ENCODE measurements around the gene HNRNPAB.

HNRNPAB gene

GRCh38 chr5:178244576-178244975 lies 40.2 kb downstream of the HNRNPAB start:
- TF ChIP-seq CTCF (IDR thresholded peaks at IDR 0.05; ENCODE audit: insufficient read depth, low read depth, low read length, missing control alignments) = no peak
- DNase-seq (ENCODE audit: low read depth) = peak; percentile 58
- no peak overlapping the region for H3K4me3 ChIP-seq (ENCODE audit: low read length)

- no peak overlapping the region for H3K4me3 ChIP-seq (ENCODE audit: low read length)
- DNase-seq (ENCODE audit: low read depth) = no peak
- TF ChIP-seq CTCF (IDR thresholded peaks at IDR 0.05; ENCODE audit: insufficient read depth, low read depth, low read length, missing control alignments) = no peak
Measured at GRCh38 chr5:178245389-178245788, 41.1 kb downstream of the HNRNPAB start.

- TF ChIP-seq CTCF (IDR thresholded peaks at IDR 0.05; ENCODE audit: insufficient read depth, low read depth, low read length, missing control alignments) = no peak
- no peak for DNase-seq (ENCODE audit: low read depth)
- H3K4me3 ChIP-seq (ENCODE audit: low read length) = no peak overlapping the region
Measured at GRCh38 chr5:178246624-178247279, 42.4 kb downstream of the HNRNPAB start.

- no peak overlapping the region for H3K4me3 ChIP-seq (ENCODE audit: low read length)
- no peak for DNase-seq (ENCODE audit: low read depth)
- no peak for TF ChIP-seq CTCF (IDR thresholded peaks at IDR 0.05; ENCODE audit: insufficient read depth, low read depth, low read length, missing control alignments)
Measured at GRCh38 chr5:178247481-178248456, 43.4 kb downstream of the HNRNPAB start.

GRCh38 chr5:178248750-178249149 lies 44.4 kb downstream of the HNRNPAB start:
- TF ChIP-seq CTCF (IDR thresholded peaks at IDR 0.05; ENCODE audit: insufficient read depth, low read depth, low read length, missing control alignments) = no peak
- no peak for DNase-seq (ENCODE audit: low read depth)
- no peak overlapping the region for H3K4me3 ChIP-seq (ENCODE audit: low read length)

- TF ChIP-seq CTCF (IDR thresholded peaks at IDR 0.05; ENCODE audit: insufficient read depth, low read depth, low read length, missing control alignments) = no peak
- DNase-seq (ENCODE audit: low read depth) = peak; percentile 43
- H3K4me3 ChIP-seq (ENCODE audit: low read length) = no peak overlapping the region
Measured at GRCh38 chr5:178249191-178249989, 45.1 kb downstream of the HNRNPAB start.
